Mucosa of rectum (tissue), 2 donors: ENCODE measurements around the gene MS4A6A.
"Not testable (repeated sequence)": the region's sequence is repeated elsewhere in the genome, so short reads cannot be mapped to it uniquely, and the experiment has no call there.

Source experiments
- H3K27ac ChIP-seq, 2 donors: one replicate each; pipeline ENCODE4 v1.7.0; 2013; ENCODE audit warnings: inconsistent platforms in 2 of 2, low read depth in 2 of 2, low read length in 2 of 2
- H3K27me3 ChIP-seq, 2 donors: one replicate each; pipeline ENCODE4 v1.7.0; 2013; ENCODE audit warnings: low read length in 2 of 2; ENCODE audit not compliant: control insufficient read depth in 2 of 2, insufficient read depth in 2 of 2
- H3K36me3 ChIP-seq, 2 donors: one replicate each; pipeline ENCODE4 v1.7.0; 2013; ENCODE audit warnings: low read length in 2 of 2; ENCODE audit not compliant: control insufficient read depth in 2 of 2, insufficient read depth in 2 of 2
- H3K4me1 ChIP-seq, 2 donors: one replicate each; pipeline ENCODE4 v1.7.0; 2013; ENCODE audit warnings: low read length in 2 of 2, mild to moderate bottlenecking in 1 of 2; ENCODE audit not compliant: control insufficient read depth in 2 of 2, insufficient read depth in 2 of 2
- H3K4me3 ChIP-seq, 2 donors: one replicate each; pipeline ENCODE4 v1.7.0; 2013; ENCODE audit warnings: low read length in 2 of 2
- H3K9ac ChIP-seq, 2 donors: one replicate each; pipeline ENCODE4 v1.7.0; 2013; ENCODE audit warnings: low read length in 2 of 2, low read depth in 1 of 2, mild to moderate bottlenecking in 1 of 2
- H3K9me3 ChIP-seq, 2 donors: one replicate each; pipeline ENCODE4 v1.7.0; 2013; ENCODE audit warnings: low read length in 2 of 2; ENCODE audit not compliant: control insufficient read depth in 2 of 2
- donor health status: healthy.
- donor health status: Normal muscosa, but diverticular disease.

Gene MS4A6A

DNA sequence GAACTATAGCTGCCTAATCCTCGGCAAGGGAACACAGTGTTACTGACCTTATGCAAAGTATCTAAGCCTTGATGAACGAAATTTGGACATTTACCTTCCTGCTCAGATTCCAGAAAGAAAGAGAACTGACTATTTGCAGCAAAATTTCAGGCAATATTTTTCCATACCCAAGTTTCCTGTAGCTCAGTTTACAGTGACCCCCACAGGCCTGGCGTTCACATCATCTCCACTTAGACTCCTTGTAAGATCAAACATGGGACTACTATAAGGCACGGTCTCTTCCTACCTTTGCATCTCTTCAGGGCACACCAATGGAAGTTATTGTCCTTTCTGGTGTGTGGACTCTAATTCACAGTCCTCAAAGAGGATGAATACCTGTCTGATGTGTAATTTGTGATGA lies 21.1 kb downstream of the MS4A6A start:
- Histone ChIP-seq H3K9me3 (no peaks in the 10 kb centered on the region), H3K9ac (no peak overlapping the region), H3K27ac (no peak overlapping the region), H3K4me3 (no peak overlapping the region), H3K36me3 (no peaks in the 10 kb centered on the region), H3K27me3 (no peaks in the 10 kb centered on the region), H3K4me1 (no peaks in the 10 kb centered on the region)

DNA sequence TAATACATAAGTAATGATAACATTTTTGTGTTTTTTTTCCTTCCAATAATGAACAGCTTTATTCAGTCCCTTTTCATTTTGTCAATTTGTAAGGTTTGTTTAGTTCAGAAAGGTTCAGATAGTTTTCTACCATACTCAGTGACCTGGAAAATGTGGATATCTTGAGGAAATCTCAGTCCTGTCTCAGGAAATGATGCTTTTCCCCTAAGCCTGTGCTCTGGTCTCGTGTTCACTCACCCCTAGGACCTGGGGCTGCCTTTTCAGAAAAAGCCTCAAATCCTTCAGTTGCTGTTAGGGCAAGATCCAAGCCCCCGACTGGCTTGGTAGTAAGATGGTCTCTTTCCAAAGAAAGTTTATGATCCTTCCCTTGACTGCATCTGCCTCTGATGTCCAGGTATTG lies 21.8 kb downstream of the MS4A6A start:
- H3K27ac ChIP-seq: no peak overlapping the region
- H3K9ac ChIP-seq: no peak overlapping the region
- no peaks in the 10 kb centered on the region for H3K4me1 ChIP-seq
- no peaks in the 10 kb centered on the region for H3K36me3 ChIP-seq
- H3K9me3 ChIP-seq: no peaks in the 10 kb centered on the region
- H3K4me3 ChIP-seq: no peak overlapping the region
- H3K27me3 ChIP-seq: no peaks in the 10 kb centered on the region

DNA sequence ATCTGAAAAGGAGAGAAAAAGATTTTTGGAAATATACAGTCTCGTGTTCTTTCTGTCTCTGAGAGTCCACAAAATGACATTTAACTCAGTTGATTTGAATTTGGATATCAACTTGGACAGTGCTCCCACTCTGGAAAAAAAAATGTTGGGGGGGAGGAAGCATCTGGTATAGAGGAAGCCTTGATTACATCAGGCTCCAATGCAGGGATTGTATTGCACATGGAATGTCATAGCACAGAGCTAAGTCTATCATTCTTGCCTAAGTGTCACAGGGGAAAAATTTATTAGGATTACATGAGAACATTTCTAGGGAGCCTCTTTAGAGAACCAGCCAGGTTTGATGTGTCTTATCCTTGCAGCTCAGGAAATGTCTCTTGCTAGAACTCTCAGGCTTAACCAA lies 23.0 kb downstream of the MS4A6A start:
- Histone ChIP-seq H3K4me3 (no peak overlapping the region), H3K27ac (no peak overlapping the region), H3K36me3 (no peaks in the 10 kb centered on the region), H3K9ac (no peak overlapping the region), H3K4me1 (no peaks in the 10 kb centered on the region), H3K9me3 (no peaks in the 10 kb centered on the region), H3K27me3 (no peaks in the 10 kb centered on the region)

DNA sequence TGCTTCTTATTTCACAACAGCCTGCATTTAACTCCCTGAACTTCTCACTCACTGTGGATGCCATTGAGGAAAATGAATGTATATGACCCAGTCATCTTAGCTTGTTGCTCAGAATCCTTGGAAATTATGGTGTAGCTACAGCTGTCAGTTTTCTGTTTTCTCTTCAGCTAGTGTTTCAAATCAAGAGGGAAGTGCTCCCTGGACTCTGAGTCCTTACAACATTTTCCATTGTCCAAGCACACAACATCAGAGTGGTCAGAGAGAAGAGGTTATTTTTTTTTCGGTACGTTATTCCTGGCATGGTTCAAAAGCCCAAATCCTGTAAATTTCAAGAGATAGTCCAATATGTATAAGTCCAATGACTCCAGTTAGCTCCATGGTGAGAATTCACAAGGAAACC lies 23.6 kb downstream of the MS4A6A start:
- Histone ChIP-seq H3K9ac (no peak overlapping the region), H3K9me3 (no peaks in the 10 kb centered on the region), H3K27me3 (no peaks in the 10 kb centered on the region), H3K36me3 (no peaks in the 10 kb centered on the region), H3K27ac (no peak overlapping the region), H3K4me1 (no peaks in the 10 kb centered on the region), H3K4me3 (no peak overlapping the region)

DNA sequence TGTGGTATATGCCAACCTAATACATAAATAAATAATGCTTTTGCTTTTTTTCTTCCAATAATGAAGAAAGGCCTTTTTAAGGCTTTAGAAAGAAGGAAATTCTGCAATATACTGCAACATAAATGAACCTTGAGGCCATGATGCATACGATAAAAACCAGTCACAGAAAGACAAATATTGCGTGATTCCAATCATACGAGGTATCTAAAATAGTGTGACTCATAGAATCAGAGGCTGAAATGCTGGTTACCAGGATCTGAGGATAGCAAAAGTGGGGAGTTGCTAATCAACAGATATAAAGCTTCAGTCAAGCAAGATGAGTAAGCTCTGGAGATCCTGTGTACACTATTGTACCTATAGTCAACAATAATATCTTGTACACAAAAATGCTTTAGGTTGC lies 24.2 kb downstream of the MS4A6A start:
- H3K27me3 ChIP-seq: no peaks in the 10 kb centered on the region
- H3K27ac ChIP-seq: no peak overlapping the region
- no peaks in the 10 kb centered on the region for H3K36me3 ChIP-seq
- H3K9ac ChIP-seq: no peak overlapping the region
- H3K4me3 ChIP-seq: no peak overlapping the region
- H3K9me3 ChIP-seq: no peaks in the 10 kb centered on the region
- no peaks in the 10 kb centered on the region for H3K4me1 ChIP-seq

DNA sequence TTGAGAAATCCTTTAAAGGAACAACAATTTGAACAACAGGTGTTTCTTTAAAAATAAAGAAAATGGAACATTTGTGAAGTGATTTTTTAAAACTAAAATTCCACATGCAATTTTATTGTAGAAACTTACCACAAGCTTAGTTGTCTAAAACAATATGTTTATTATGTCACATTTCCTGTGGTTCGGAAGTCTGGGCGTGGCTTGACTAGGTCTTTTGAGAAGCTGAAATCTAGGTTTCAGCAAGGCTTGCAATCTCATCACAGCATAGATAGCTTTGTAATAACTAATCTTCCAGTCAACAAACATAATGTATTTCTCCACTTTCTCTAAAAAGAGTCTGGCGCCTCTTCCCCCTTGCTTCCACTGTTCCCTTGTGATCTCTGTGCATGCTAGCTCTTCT lies 27.0 kb downstream of the MS4A6A start:
- Histone ChIP-seq H3K9me3 (no peaks in the 10 kb centered on the region), H3K9ac (no peak overlapping the region), H3K27me3 (no peaks in the 10 kb centered on the region), H3K4me3 (no peak overlapping the region), H3K4me1 (no peaks in the 10 kb centered on the region), H3K27ac (no peak overlapping the region), H3K36me3 (no peaks in the 10 kb centered on the region)

DNA sequence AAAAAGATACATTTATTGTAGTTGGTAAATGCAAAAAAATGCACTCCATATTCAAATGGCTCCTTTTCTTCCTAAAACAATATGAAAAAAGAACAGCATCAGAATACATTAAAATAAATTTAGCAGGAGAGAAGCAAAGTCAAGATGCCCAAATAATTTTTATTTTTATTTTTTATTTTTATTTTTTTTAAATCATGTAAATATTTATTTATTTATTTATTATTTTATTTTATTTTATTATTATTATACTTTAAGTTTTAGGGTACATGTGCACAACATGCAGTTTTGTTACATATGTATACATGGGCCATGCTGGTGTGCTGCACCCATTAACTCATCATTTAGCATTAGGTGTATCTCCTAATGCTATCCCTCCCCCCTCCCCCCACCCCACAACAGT lies 30.2 kb downstream of the MS4A6A start:
- H3K4me1 ChIP-seq, H3K36me3 ChIP-seq, H3K27ac ChIP-seq, H3K4me3 ChIP-seq, H3K27me3 ChIP-seq, H3K9me3 ChIP-seq, H3K9ac ChIP-seq: not testable (repeated sequence)

DNA sequence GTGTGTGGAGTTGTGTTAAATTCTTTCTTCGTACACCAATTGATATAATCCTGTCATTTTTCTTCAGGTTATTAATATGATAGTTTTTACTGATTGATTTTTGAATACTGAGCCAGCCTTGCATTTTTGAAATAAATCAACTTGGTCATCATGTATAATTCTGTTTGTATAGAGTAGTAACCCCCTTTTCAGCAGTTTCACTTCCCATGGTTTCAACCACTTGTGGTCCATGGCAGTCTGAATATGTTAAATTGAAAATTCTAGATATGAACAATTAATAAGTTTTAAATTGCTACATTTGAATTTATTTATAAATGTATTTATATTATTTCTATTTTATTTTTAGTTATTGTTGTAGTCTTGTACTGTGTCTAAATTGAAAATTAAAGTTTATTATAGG lies 32.6 kb downstream of the MS4A6A start:
- Histone ChIP-seq H3K9ac (no peak overlapping the region), H3K27me3 (no peaks in the 10 kb centered on the region), H3K9me3 (no peaks in the 10 kb centered on the region), H3K36me3 (no peaks in the 10 kb centered on the region), H3K27ac (no peak overlapping the region), H3K4me1 (no peaks in the 10 kb centered on the region), H3K4me3 (no peak overlapping the region)

DNA sequence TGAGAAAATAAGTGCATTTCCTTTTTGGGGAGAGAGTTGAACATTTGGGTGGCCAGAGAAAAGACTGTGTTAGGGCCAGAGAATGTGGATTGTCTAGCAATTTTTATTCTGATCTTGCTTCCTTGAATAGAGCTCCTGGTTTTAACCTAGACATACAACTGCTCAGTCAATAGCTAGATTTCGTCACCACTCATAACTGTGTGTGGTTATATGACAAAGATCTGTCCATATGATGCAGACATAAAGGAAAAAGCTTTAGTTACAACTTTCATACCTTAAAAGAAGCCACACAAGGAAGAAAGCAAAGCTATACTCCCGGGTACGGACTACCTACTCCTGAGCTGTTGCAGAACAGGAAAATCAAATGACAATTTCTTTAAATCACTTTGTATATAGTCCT lies 37.2 kb downstream of the MS4A6A start:
- H3K27ac ChIP-seq: no peak overlapping the region
- H3K4me1 ChIP-seq: no peaks in the 10 kb centered on the region

DNA sequence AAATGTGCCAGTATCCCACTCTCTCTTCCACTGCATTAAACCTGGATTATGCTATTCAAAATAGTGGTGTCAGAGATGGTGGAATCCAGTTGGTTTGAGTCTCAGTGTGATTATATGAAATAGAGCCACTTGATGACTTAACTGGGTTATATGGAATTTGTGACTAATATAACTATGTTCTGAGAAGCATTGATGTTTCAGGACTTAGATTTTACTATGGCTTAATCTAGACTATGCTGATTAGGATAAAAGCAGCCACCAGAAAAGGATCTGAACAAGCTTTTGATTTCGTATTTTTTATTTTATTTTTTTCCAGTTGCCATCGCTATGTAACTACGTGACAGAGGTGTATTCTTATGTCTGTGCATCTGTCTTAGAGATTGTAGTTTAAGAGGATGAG lies 39.1 kb downstream of the MS4A6A start:
- no peak overlapping the region for H3K4me3 ChIP-seq
- no peak overlapping the region for H3K27ac ChIP-seq
- H3K9me3 ChIP-seq: no peaks in the 10 kb centered on the region
- H3K4me1 ChIP-seq: no peaks in the 10 kb centered on the region
- H3K27me3 ChIP-seq: no peaks in the 10 kb centered on the region
- H3K36me3 ChIP-seq: no peaks in the 10 kb centered on the region
- no peak overlapping the region for H3K9ac ChIP-seq

More for the DNA sequence above, 37.2 kb downstream of the MS4A6A start:
- H3K36me3 ChIP-seq: no peaks in the 10 kb centered on the region
- H3K4me3 ChIP-seq: no peak overlapping the region
- no peaks in the 10 kb centered on the region for H3K27me3 ChIP-seq
- H3K9me3 ChIP-seq: no peaks in the 10 kb centered on the region
- no peak overlapping the region for H3K9ac ChIP-seq

DNA sequence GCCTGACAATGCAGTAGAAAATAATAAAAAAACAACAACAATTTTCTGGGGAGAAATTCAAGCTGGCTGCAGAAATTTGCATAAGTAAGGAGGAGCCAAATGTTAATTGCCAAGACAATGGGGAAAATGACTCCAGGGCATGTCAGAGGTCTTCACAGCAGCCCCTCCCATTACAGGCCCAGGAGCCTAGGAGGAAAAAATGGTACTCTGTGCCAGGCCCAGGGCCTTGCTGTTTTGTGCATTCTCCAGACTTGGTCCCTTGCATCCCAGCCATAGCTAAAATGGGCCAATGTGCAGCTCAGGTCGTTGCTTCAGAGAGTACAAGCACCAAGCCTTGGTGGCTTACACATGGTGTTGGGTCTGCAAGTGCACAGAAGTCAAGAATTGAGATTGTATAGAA lies 49.0 kb downstream of the MS4A6A start:
- H3K9me3 ChIP-seq: no peaks in the 10 kb centered on the region
- no peaks in the 10 kb centered on the region for H3K36me3 ChIP-seq
- H3K27me3 ChIP-seq: no peaks in the 10 kb centered on the region
- no peak overlapping the region for H3K9ac ChIP-seq
- no peak overlapping the region for H3K4me3 ChIP-seq
- peaks cover 0 to 2% of the 10 kb centered on the region in 2 donors for H3K4me1 ChIP-seq
- no peak overlapping the region for H3K27ac ChIP-seq
